WTC11 (cell line): ENCODE data around the gene PPM1L. TPM values are rescaled to one million over a fixed set of nuclear protein-coding genes. Genes with fewer than 3 reads are reported as not detected.

ENCODE experiments used
- ATAC-seq: fragments of 200-7000 bp; cut with Tn5 transposase; 2 replicates; pipeline ENCODE4 v1.10.0; 2021; ENCODE audit warnings: mild to moderate bottlenecking, moderate library complexity
- CTCF ChIA-PET: fragments of 300-600 bp; sonication (Branson Sonifier 250); formaldehyde crosslinking; loops from one replicate; lab custom pipeline; 2021; ENCODE audit warnings: antibody characterized with exemption; lab: Charles Lee
- POLR2A ChIA-PET: fragments of 350-600 bp; sonication (Branson Sonifier 250); formaldehyde crosslinking; loops from one replicate; lab custom pipeline; 2021; ENCODE audit warnings: antibody characterized with exemption; lab: Charles Lee
- DNase-seq: peaks from one replicate; pipeline ENCODE4 v3.0.0; 2021; ENCODE audit warnings: low spot score
- H3K27ac Mint-ChIP-seq: 2 replicates; pipeline ENCODE4 v1.8.0; 2021; ENCODE audit warnings: mixed read lengths
- H3K27me3 Mint-ChIP-seq: 2 replicates; pipeline ENCODE4 v1.8.0; 2021; ENCODE audit warnings: low read depth, mild to moderate bottlenecking, moderate library complexity, mixed read lengths
- H3K36me3 Mint-ChIP-seq: 2 replicates; pipeline ENCODE4 v1.8.0; 2021; ENCODE audit warnings: mixed read lengths
- H3K4me1 Mint-ChIP-seq: 2 replicates; pipeline ENCODE4 v1.8.0; 2022; ENCODE audit warnings: mixed read lengths
- H3K4me3 Mint-ChIP-seq: 2 replicates; pipeline ENCODE4 v1.8.0; 2021; ENCODE audit warnings: mild to moderate bottlenecking, moderate library complexity, mixed read lengths
- H3K9me3 Mint-ChIP-seq: 2 replicates; pipeline ENCODE4 v1.8.0; 2021; ENCODE audit warnings: mixed read lengths
- CTCF ChIP-seq: fragments of 200-600 bp; IDR thresholded peaks from 2 replicates; pipeline ENCODE4 v1.8.0; 2022; ENCODE audit warnings: antibody characterized with exemption
- E2F1 ChIP-seq: sonication (generic); formaldehyde crosslinking; IDR thresholded peaks from 2 replicates; pipeline ENCODE4 v1.8.0; 2022; ENCODE audit warnings: mild to moderate bottlenecking, missing genetic modification reagents
- E2F5 ChIP-seq: sonication (generic); formaldehyde crosslinking; IDR thresholded peaks from 2 replicates; pipeline ENCODE4 v1.8.1; 2022; ENCODE audit warnings: mild to moderate bottlenecking, moderate library complexity, missing genetic modification reagents
- ELF4 ChIP-seq: sonication (generic); formaldehyde crosslinking; IDR thresholded peaks from 2 replicates; pipeline ENCODE4 v1.8.1; 2022; ENCODE audit warnings: low read depth, mild to moderate bottlenecking, moderate library complexity, missing genetic modification reagents
- ETV6 ChIP-seq: sonication (generic); formaldehyde crosslinking; IDR thresholded peaks from 2 replicates; pipeline ENCODE4 v1.8.1; 2022; ENCODE audit warnings: mild to moderate bottlenecking, missing genetic modification reagents
- GRHL2 ChIP-seq: fragments of 250-450 bp; sonication (Bioruptor Pico); IDR thresholded peaks from 2 replicates; pipeline ENCODE4 v1.8.0; 2022; ENCODE audit warnings: mild to moderate bottlenecking, moderate library complexity; ENCODE audit not compliant: insufficient replicate concordance, severe bottlenecking
- HMGA2 ChIP-seq: fragments of 250-450 bp; sonication (Bioruptor Pico); IDR thresholded peaks from 2 replicates; pipeline ENCODE4 v1.4.0; 2021; ENCODE audit warnings: mild to moderate bottlenecking, moderate library complexity
- HMGXB4 ChIP-seq: sonication (generic); formaldehyde crosslinking; IDR thresholded peaks from 2 replicates; pipeline ENCODE4 v1.8.1; 2023; ENCODE audit warnings: mild to moderate bottlenecking, moderate library complexity, missing genetic modification reagents
- JAZF1 ChIP-seq: fragments of 250-450 bp; sonication (Bioruptor Pico); IDR thresholded peaks from 2 replicates; pipeline ENCODE4 v1.9.0; 2021; ENCODE audit warnings: moderate library complexity, mild to moderate bottlenecking, inconsistent platforms
- MAX ChIP-seq: sonication (generic); formaldehyde crosslinking; IDR thresholded peaks from 2 replicates; pipeline ENCODE4 v1.8.0; 2022; ENCODE audit warnings: mild to moderate bottlenecking, missing genetic modification reagents
- MLX ChIP-seq: sonication (generic); formaldehyde crosslinking; IDR thresholded peaks from 2 replicates; pipeline ENCODE4 v1.8.1; 2023; ENCODE audit warnings: mild to moderate bottlenecking, missing genetic modification reagents, moderate library complexity
- NFE2L1 ChIP-seq: sonication (generic); formaldehyde crosslinking; IDR thresholded peaks from 2 replicates; pipeline ENCODE4 v1.8.1; 2023; ENCODE audit warnings: missing genetic modification reagents
- SMAD3 ChIP-seq: sonication (generic); formaldehyde crosslinking; IDR thresholded peaks from 2 replicates; pipeline ENCODE4 v1.8.0; 2022; ENCODE audit warnings: missing genetic modification reagents, mild to moderate bottlenecking, borderline replicate concordance
- STAT6 ChIP-seq: sonication (generic); formaldehyde crosslinking; conservative IDR thresholded peaks from 2 replicates; pipeline ENCODE4 v1.8.1; 2023; ENCODE audit warnings: mild to moderate bottlenecking, low read depth, missing genetic modification reagents, moderate library complexity
- ZBTB21 ChIP-seq: sonication (generic); formaldehyde crosslinking; IDR thresholded peaks from 2 replicates; pipeline ENCODE4 v1.8.1; 2023; ENCODE audit warnings: mild to moderate bottlenecking, missing genetic modification reagents, borderline replicate concordance
- ZNF425 ChIP-seq: fragments of 250-450 bp; sonication (Bioruptor Pico); conservative IDR thresholded peaks from 2 replicates; pipeline ENCODE4 v1.9.0; 2021; ENCODE audit warnings: mild to moderate bottlenecking
- ZNF532 ChIP-seq: fragments of 250-450 bp; sonication (Bioruptor Pico); IDR thresholded peaks from 2 replicates; pipeline ENCODE4 v1.9.0; 2021; ENCODE audit warnings: mild to moderate bottlenecking, borderline replicate concordance
- total RNA-seq: library from RNA; stranded (reverse); gene quantifications from 3 replicates; pipeline ENCODE4 v1.2.3, GENCODE V29; 2021

Gene PPM1L
- total RNA-seq, 1 experiment from 2014 or later: 18.1 TPM

GRCh38 chr3:161049683-161050248 is 293.7 kb downstream of the PPM1L start (continued):
- no peak for TF ChIP-seq ZNF532 (CRISPR knock-in tag)
- TF ChIP-seq SMAD3 (CRISPR knock-in tag): no peak
- TF ChIP-seq ELF4 (CRISPR knock-in tag): no peak
- TF ChIP-seq GRHL2 (CRISPR knock-in tag): no peak
- TF ChIP-seq ZBTB21 (CRISPR knock-in tag): no peak
- TF ChIP-seq JAZF1 (CRISPR knock-in tag): no peak
- no peak for TF ChIP-seq HMGXB4
- no peak for TF ChIP-seq ETV6
- no peak for TF ChIP-seq E2F5 (CRISPR knock-in tag)
- no peak for TF ChIP-seq MAX (CRISPR knock-in tag)
- no peak for TF ChIP-seq ZNF425 (CRISPR knock-in tag)

GRCh38 chr3:161050935-161051334 is 294.9 kb downstream of the PPM1L start:
- Mint-ChIP-seq H3K9me3 (no peaks in the 10 kb centered on the region; the same call in 1 of the 2 replicates), H3K36me3 (no peaks in the 10 kb centered on the region), H3K27ac (no peak overlapping the region), H3K4me3 (no peak overlapping the region), H3K27me3 (no peaks in the 10 kb centered on the region), H3K4me1 (peaks cover 6% of the 10 kb centered on the region)
- POLR2A ChIA-PET: no interaction called here
- CTCF ChIA-PET: no interaction called here
- DNase-seq (no peak), ATAC-seq (no peak)
- no peak for TF ChIP-seq MLX
- no peak for TF ChIP-seq NFE2L1 (CRISPR knock-in tag)
- TF ChIP-seq E2F1: no peak
- no peak for TF ChIP-seq SMAD3 (CRISPR knock-in tag)
- TF ChIP-seq CTCF: no peak
- TF ChIP-seq STAT6 (CRISPR knock-in tag): no peak
- TF ChIP-seq HMGA2: no peak
- TF ChIP-seq ETV6: no peak
